Transverse colon (tissue), 3 donors: Measurements from ENCODE around the gene LRRN4.

Source experiments
- CTCF ChIP-seq, 5 experiments: fragments of 200-600 bp in 3 of 5; fragments of 450-650 bp in 2 of 5; sonication (generic) in 3 of 5; IDR thresholded peaks; 1 replicate in 2 of 5; 2 replicates in 3 of 5; pipeline ENCODE4 v1.5.1; 2016 to 2017; ENCODE audit warnings: antibody characterized with exemption in 5 of 5, inconsistent platforms in 3 of 5, mild to moderate bottlenecking in 2 of 5, moderate library complexity in 1 of 5
- POLR2A ChIP-seq: fragments of 450-650 bp; IDR thresholded peaks from one replicate; pipeline ENCODE4 v1.6.1; 2016; ENCODE audit warnings: antibody characterized with exemption, mild to moderate bottlenecking, moderate library complexity

GRCh38 chr20:6055161-6055783, 1.4 kb upstream of the LRRN4 start:
- no peak for TF ChIP-seq CTCF (IDR thresholded peaks at IDR 0.05)
- TF ChIP-seq POLR2A = no peak
